K562 (cell line): ENCODE data around the gene H2BK1. TPM values are rescaled to one million over a fixed set of nuclear protein-coding genes. Genes with fewer than 3 reads are reported as not detected.

Experiments used
- GABPA ChIP-seq: fragments of 200-800 bp; sonication (Bioruptor generic); conservative IDR thresholded peaks from 2 replicates; pipeline ENCODE4 v1.6.1; 2016; ENCODE audit warnings: low read depth, missing genetic modification characterization, missing compliant biosample characterization
- HMBOX1 ChIP-seq: sonication (generic); IDR thresholded peaks from 2 replicates; pipeline ENCODE4 v1.6.1; 2016
- IRF2 ChIP-seq: sonication (generic); formaldehyde crosslinking; IDR thresholded peaks from 2 replicates; pipeline ENCODE4 v1.8.1; 2022; ENCODE audit warnings: mild to moderate bottlenecking, missing genetic modification reagents
- L3MBTL2 ChIP-seq: fragments of 450-650 bp; IDR thresholded peaks from 2 replicates; pipeline ENCODE4 v1.6.1; 2016; ENCODE audit warnings: mild to moderate bottlenecking, moderate library complexity
- LCOR ChIP-seq: sonication (generic); formaldehyde crosslinking; IDR thresholded peaks from 2 replicates; pipeline ENCODE4 v1.8.0; 2022; ENCODE audit warnings: mild to moderate bottlenecking, missing genetic modification reagents
- LEF1 ChIP-seq: fragments of 450-650 bp; IDR thresholded peaks from 2 replicates; pipeline ENCODE4 v1.6.1; 2016; ENCODE audit warnings: mild to moderate bottlenecking
- MNT ChIP-seq, 2 experiments: fragments of 450-650 bp; conservative IDR thresholded peaks; 2 replicates each; pipeline ENCODE4 v1.6.1; 2017; ENCODE audit warnings: mild to moderate bottlenecking in 2 of 2, moderate library complexity in 2 of 2
- PML ChIP-seq: IDR thresholded peaks from 2 replicates; pipeline ENCODE4 v1.6.1; 2012; ENCODE audit warnings: low read length, inconsistent platforms
- SPI1 ChIP-seq: IDR thresholded peaks from 2 replicates; pipeline ENCODE4 v1.6.1; 2011; ENCODE audit warnings: low read depth, low read length, control low read depth, borderline replicate concordance
- TAF7 ChIP-seq: fragments of 450-650 bp; IDR thresholded peaks from 2 replicates; pipeline ENCODE4 v1.6.1; 2016; ENCODE audit warnings: missing genetic modification characterization, missing compliant biosample characterization
- polyA plus RNA-seq, 8 experiments: library from polyadenylated mRNA; depleted of rRNA in 4 of 8; stranded (reverse) in 5 of 8; unstranded in 3 of 8; fragments of >200 nt; fragmentation: Nextera tagmentation in 2 of 8; fragmentation: Illumina TruSeq in 1 of 8; extraction: Ambion mirVana in 2 of 8; extraction: Trizol in 1 of 8; gene quantifications; 2 replicates each; pipeline versions ENCODE4 v1.2.1 to v1.2.3, GENCODE V29; 2011 to 2014; ENCODE audit warnings: inconsistent platforms in 1 of 8, missing spikeins in 1 of 8
- total RNA-seq, 7 experiments: library from RNA; depleted of rRNA in 6 of 7; stranded (reverse); fragments of >200 nt in 6 of 7; fragmentation: Illumina TruSeq in 2 of 7; extraction: Trizol in 2 of 7; gene quantifications; 2 replicates each; pipeline versions ENCODE4 v1.2.1 to v1.2.3, GENCODE V29; 2011 to 2021; ENCODE audit warnings: low replicate concordance in 1 of 7
- TF ChIP-seq, protein P1 (sequence below): sonication (generic); formaldehyde crosslinking; IDR thresholded peaks from 2 replicates; pipeline ENCODE4 v1.8.0; 2022; ENCODE audit warnings: mild to moderate bottlenecking, missing genetic modification reagents
- TF ChIP-seq, protein P2 (sequence below), 2 experiments: IDR thresholded peaks; 2 replicates each; pipeline ENCODE4 v1.6.1; 2011; ENCODE audit warnings: borderline replicate concordance in 1 of 2, control low read depth in 1 of 2, low read depth in 1 of 2, low read length in 1 of 2, mild to moderate bottlenecking in 1 of 2, mixed read lengths in 1 of 2, moderate library complexity in 1 of 2; ENCODE audit not compliant: insufficient read depth in 1 of 2, insufficient read length in 1 of 2, poor library complexity in 1 of 2, severe bottlenecking in 1 of 2; ENCODE audit errors: extremely low read depth in 1 of 2
- TF ChIP-seq, protein P3 (sequence below): fragments of 450-650 bp; formaldehyde crosslinking; IDR thresholded peaks from 2 replicates; pipeline ENCODE4 v1.4.0; 2020; ENCODE audit warnings: mild to moderate bottlenecking, moderate library complexity
- TF ChIP-seq, protein P4 (sequence below): fragments of 450-650 bp; formaldehyde crosslinking; IDR thresholded peaks from 2 replicates; pipeline ENCODE4 v1.4.0; 2022; ENCODE audit warnings: missing genetic modification characterization
- TF ChIP-seq, protein P5 (sequence below): sonication (generic); formaldehyde crosslinking; IDR thresholded peaks from 2 replicates; pipeline ENCODE4 v1.8.0; 2022; ENCODE audit warnings: mild to moderate bottlenecking, missing genetic modification reagents

Gene H2BK1
- total and polyA plus RNA-seq, 9 of the 15 experiments (the other 6 are each of a cell fraction or from before 2014, with no cell fraction given): not detected

- TF ChIP-seq SPI1 (no peak), IRF2 (CRISPR knock-in tag) (no peak), PML (peak; percentile 24; the same call in 1 of the 2 replicates), GABPA (tag) (0 out of 2 replicates have a peak, but pooled peaks have one; percentile 31), HMBOX1 (peak; percentile 30; the same call in 1 of the 2 replicates), TAF7 (tag) (no peak), LCOR (0 out of 2 replicates have a peak, but pooled peaks have one; percentile 7), LEF1 (0 out of 2 replicates have a peak, but pooled peaks have one; percentile 4), MNT (conservative IDR thresholded peaks at IDR 0.05) (no peak), L3MBTL2 (0 out of 2 replicates have a peak, but pooled peaks have one; percentile 35)
- TF ChIP-seq, protein P1, sequence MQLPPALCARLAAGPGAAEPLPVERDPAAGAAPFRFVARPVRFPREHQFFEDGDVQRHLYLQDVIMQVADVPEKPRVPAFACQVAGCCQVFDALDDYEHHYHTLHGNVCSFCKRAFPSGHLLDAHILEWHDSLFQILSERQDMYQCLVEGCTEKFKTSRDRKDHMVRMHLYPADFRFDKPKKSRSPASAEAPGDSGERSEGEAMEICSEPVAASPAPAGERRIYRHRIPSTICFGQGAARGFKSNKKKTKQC (CRISPR knock-in tag): no peak
- TF ChIP-seq, protein P2, sequence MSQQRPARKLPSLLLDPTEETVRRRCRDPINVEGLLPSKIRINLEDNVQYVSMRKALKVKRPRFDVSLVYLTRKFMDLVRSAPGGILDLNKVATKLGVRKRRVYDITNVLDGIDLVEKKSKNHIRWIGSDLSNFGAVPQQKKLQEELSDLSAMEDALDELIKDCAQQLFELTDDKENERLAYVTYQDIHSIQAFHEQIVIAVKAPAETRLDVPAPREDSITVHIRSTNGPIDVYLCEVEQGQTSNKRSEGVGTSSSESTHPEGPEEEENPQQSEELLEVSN (IDR thresholded peaks at IDR 0.05; ENCODE audit: borderline replicate concordance in 1 of 2, extremely low read depth in 1 of 2, insufficient read depth in 1 of 2, insufficient read length in 1 of 2, low read depth in 1 of 2, low read length in 1 of 2, poor library complexity in 1 of 2, severe bottlenecking in 1 of 2): peak in 1 of 2 experiments; percentile 25
- TF ChIP-seq, protein P3, sequence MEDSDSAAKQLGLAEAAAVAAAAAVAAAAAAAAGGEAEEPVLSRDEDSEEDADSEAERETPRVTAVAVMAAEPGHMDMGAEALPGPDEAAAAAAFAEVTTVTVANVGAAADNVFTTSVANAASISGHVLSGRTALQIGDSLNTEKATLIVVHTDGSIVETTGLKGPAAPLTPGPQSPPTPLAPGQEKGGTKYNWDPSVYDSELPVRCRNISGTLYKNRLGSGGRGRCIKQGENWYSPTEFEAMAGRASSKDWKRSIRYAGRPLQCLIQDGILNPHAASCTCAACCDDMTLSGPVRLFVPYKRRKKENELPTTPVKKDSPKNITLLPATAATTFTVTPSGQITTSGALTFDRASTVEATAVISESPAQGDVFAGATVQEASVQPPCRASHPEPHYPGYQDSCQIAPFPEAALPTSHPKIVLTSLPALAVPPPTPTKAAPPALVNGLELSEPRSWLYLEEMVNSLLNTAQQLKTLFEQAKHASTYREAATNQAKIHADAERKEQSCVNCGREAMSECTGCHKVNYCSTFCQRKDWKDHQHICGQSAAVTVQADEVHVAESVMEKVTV: 0 out of 2 replicates have a peak, but pooled peaks have one; percentile 7
- TF ChIP-seq, protein P4, sequence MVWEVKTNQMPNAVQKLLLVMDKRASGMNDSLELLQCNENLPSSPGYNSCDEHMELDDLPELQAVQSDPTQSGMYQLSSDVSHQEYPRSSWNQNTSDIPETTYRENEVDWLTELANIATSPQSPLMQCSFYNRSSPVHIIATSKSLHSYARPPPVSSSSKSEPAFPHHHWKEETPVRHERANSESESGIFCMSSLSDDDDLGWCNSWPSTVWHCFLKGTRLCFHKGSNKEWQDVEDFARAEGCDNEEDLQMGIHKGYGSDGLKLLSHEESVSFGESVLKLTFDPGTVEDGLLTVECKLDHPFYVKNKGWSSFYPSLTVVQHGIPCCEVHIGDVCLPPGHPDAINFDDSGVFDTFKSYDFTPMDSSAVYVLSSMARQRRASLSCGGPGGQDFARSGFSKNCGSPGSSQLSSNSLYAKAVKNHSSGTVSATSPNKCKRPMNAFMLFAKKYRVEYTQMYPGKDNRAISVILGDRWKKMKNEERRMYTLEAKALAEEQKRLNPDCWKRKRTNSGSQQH (CRISPR knock-in tag): no peak
- TF ChIP-seq, protein P5, sequence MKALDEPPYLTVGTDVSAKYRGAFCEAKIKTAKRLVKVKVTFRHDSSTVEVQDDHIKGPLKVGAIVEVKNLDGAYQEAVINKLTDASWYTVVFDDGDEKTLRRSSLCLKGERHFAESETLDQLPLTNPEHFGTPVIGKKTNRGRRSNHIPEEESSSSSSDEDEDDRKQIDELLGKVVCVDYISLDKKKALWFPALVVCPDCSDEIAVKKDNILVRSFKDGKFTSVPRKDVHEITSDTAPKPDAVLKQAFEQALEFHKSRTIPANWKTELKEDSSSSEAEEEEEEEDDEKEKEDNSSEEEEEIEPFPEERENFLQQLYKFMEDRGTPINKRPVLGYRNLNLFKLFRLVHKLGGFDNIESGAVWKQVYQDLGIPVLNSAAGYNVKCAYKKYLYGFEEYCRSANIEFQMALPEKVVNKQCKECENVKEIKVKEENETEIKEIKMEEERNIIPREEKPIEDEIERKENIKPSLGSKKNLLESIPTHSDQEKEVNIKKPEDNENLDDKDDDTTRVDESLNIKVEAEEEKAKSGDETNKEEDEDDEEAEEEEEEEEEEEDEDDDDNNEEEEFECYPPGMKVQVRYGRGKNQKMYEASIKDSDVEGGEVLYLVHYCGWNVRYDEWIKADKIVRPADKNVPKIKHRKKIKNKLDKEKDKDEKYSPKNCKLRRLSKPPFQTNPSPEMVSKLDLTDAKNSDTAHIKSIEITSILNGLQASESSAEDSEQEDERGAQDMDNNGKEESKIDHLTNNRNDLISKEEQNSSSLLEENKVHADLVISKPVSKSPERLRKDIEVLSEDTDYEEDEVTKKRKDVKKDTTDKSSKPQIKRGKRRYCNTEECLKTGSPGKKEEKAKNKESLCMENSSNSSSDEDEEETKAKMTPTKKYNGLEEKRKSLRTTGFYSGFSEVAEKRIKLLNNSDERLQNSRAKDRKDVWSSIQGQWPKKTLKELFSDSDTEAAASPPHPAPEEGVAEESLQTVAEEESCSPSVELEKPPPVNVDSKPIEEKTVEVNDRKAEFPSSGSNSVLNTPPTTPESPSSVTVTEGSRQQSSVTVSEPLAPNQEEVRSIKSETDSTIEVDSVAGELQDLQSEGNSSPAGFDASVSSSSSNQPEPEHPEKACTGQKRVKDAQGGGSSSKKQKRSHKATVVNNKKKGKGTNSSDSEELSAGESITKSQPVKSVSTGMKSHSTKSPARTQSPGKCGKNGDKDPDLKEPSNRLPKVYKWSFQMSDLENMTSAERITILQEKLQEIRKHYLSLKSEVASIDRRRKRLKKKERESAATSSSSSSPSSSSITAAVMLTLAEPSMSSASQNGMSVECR (CRISPR knock-in tag): no peak
Observed at GRCh38 chr7:151207315-151207714, 3.0 kb downstream of the H2BK1 start (continued).
